ENCODE measurements around the gene MTCH1.
"Not testable (repeated sequence)": the region's sequence is repeated elsewhere in the genome, so short reads cannot be mapped to it uniquely, and the experiment has no call there.

- TF ChIP-seq CTCF (IDR thresholded peaks at IDR 0.05 in 8 of 11, conservative IDR thresholded peaks at IDR 0.05 in 3 of 11); POLR2AphosphoS5 (IDR thresholded peaks at IDR 0.05); POLR2A (IDR thresholded peaks at IDR 0.05): not testable (repeated sequence)
These were observed 47.0 kb downstream of the MTCH1 start for GRCh38 chr6:36939005-36939404.
